Right atrium auricular region (tissue), 2 donors: Measurements from ENCODE around the gene GINS2. TPM values are rescaled to one million over a fixed set of nuclear protein-coding genes. Genes with fewer than 3 reads are reported as not detected.

Experiments used
- DNase-seq: peaks from one replicate; pipeline ENCODE4 v3.0.0-alpha.2; 2019; ENCODE audit warnings: low spot score
- H3K27ac ChIP-seq, 2 donors: fragments of 200-600 bp; sonication (generic); 1 replicate in 1 of 2; 2 replicates in 1 of 2; pipeline ENCODE4 v1.5.1; 2016 to 2019
- H3K27me3 ChIP-seq, 2 donors: fragments of 200-600 bp; sonication (generic); one replicate each; pipeline versions ENCODE4 v1.5.1 to v1.6.0; 2017 to 2019
- H3K36me3 ChIP-seq: fragments of 200-600 bp; sonication (generic); one replicate; pipeline ENCODE4 v1.5.1; 2016
- H3K4me1 ChIP-seq, 2 donors: fragments of 200-600 bp; sonication (generic); one replicate each; pipeline versions ENCODE4 v1.5.1 to v1.6.0; 2017 to 2019
- H3K4me3 ChIP-seq, 2 donors: fragments of 200-600 bp; sonication (generic); 1 replicate in 1 of 2; 2 replicates in 1 of 2; pipeline ENCODE4 v1.5.1; 2017 to 2019; ENCODE audit warnings: mild to moderate bottlenecking in 1 of 2, moderate library complexity in 1 of 2
- H3K9me3 ChIP-seq, 2 donors: fragments of 200-600 bp; sonication (generic); one replicate each; pipeline ENCODE4 v1.5.1; 2019
- total RNA-seq, 2 donors: library from RNA; depleted of rRNA; stranded (reverse); fragments of >200 nt; gene quantifications; one replicate each; pipeline ENCODE4 v1.1.0, GENCODE V29; 2016
- TF ChIP-seq, protein P1 (sequence below), 2 donors: fragments of 200-600 bp; sonication (generic); IDR thresholded peaks; one replicate each; pipeline ENCODE4 v1.5.1; 2019; ENCODE audit warnings: antibody characterized with exemption in 2 of 2

Gene GINS2
- total RNA-seq, 2 donors from 2014 or later, result 0.15 TPM; not detected in 1

DNA sequence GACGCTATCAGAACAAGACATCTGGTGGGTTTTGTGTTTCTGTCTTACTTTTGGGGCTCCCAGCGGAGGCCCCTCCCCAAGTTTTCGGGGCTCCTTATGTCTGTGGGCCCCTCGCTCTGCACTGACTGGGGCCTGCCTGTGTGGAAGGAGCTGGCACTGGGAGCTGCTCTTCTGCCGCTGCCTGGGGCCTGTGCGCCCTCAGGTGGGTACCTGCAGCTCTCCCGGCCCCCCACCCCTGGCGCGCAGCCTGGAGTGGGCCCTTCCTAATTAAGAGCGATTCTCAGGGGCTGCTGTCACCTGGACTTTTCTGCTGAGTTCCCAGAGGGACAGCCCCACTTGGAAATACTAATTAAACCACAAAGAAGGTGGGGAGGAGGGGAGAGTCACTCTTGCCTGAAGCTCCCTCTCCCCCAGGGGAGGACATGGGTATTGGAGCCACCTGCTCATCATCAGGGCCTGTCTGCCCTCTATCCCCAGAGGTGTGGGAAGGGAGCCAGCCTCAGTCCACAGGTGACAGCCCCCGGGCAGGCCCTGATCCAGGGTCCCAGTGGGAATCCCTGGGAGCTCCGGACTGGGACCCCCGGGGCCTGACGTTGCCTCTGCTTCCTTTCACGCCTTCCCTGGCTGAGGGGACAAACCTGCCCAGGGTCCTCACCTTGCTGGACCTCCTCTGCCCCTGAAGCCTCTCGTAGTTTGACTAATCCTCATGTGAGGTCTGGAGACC lies 39.2 kb downstream of the GINS2 start:
- TF ChIP-seq, protein P1, sequence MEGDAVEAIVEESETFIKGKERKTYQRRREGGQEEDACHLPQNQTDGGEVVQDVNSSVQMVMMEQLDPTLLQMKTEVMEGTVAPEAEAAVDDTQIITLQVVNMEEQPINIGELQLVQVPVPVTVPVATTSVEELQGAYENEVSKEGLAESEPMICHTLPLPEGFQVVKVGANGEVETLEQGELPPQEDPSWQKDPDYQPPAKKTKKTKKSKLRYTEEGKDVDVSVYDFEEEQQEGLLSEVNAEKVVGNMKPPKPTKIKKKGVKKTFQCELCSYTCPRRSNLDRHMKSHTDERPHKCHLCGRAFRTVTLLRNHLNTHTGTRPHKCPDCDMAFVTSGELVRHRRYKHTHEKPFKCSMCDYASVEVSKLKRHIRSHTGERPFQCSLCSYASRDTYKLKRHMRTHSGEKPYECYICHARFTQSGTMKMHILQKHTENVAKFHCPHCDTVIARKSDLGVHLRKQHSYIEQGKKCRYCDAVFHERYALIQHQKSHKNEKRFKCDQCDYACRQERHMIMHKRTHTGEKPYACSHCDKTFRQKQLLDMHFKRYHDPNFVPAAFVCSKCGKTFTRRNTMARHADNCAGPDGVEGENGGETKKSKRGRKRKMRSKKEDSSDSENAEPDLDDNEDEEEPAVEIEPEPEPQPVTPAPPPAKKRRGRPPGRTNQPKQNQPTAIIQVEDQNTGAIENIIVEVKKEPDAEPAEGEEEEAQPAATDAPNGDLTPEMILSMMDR (IDR thresholded peaks at IDR 0.05), result no peak
- Histone ChIP-seq H3K4me3 (no peak overlapping the region), H3K27me3 (no peaks in the 10 kb centered on the region), H3K4me1 (peaks cover 0 to 38% of the 10 kb centered on the region in 2 donors), H3K27ac (no peak overlapping the region), H3K36me3 (peaks cover 23% of the 10 kb centered on the region), H3K9me3 (no peaks in the 10 kb centered on the region)
- no peak for DNase-seq

DNA sequence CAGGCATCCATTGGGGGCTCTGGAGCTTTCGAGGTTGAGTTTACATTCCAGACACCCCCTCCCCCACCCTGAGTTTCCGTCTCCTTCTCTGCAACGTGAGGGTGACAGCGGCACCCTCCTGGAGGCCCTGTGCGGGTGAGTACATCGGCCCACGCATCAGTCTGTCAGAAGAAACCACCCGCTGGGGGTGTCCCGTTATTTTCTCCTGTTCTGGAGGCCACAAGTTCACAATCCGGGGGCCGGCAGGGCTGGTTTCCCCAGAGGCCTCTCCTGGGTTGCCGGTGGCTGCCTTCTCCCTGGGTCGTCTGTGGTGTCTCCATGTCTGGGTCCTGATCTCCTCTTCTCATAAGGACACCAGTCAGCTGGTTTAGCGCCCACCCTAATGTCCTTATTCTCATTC lies 39.9 kb downstream of the GINS2 start:
- no peak overlapping the region for H3K4me3 ChIP-seq
- H3K27me3 ChIP-seq, result no peaks in the 10 kb centered on the region
- peaks cover 0 to 38% of the 10 kb centered on the region in 2 donors for H3K4me1 ChIP-seq
- no peak for DNase-seq
- TF ChIP-seq, protein P1 (IDR thresholded peaks at IDR 0.05), result no peak
- H3K36me3 ChIP-seq, result peaks cover 15% of the 10 kb centered on the region
- H3K27ac ChIP-seq, result no peak overlapping the region
- no peaks in the 10 kb centered on the region for H3K9me3 ChIP-seq

DNA sequence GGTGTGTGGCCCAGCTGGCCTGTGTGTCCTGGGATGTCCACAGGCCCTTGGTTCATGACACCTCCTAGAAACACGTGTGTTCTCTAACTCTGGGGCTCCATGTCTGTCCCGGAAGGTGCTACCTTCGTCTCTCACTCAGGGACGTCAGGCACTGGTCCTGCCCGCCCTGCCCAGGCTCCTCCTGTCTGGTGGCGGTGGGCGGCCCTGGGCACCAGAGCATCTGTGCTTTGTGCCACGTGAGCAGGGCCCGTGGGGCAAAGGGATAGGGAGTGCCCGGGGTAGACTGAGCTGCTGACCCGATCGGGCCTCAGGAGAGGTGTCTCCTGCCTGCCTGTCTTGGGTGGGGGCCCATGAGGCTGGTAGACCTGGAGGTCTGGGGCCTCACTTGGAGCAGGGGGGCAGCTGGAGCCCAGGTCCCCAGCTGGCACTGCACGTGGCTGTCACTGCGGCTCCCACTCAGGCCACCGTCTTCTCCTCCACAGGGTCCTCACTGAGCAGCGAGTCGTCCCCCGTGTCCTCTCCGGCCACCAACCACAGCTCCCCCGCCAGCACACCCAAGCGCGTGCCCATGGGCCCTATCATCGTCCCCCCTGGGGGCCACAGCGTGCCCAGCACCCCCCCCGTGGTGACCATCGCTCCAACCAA lies 40.6 kb downstream of the GINS2 start:
- no peak for DNase-seq
- peaks cover 0 to 38% of the 10 kb centered on the region in 2 donors for H3K4me1 ChIP-seq
- no peaks in the 10 kb centered on the region for H3K27me3 ChIP-seq
- H3K9me3 ChIP-seq, result no peaks in the 10 kb centered on the region
- peaks cover 15% of the 10 kb centered on the region for H3K36me3 ChIP-seq
- TF ChIP-seq, protein P1 (IDR thresholded peaks at IDR 0.05), result no peak
- no peak overlapping the region for H3K4me3 ChIP-seq
- no peak overlapping the region for H3K27ac ChIP-seq

DNA sequence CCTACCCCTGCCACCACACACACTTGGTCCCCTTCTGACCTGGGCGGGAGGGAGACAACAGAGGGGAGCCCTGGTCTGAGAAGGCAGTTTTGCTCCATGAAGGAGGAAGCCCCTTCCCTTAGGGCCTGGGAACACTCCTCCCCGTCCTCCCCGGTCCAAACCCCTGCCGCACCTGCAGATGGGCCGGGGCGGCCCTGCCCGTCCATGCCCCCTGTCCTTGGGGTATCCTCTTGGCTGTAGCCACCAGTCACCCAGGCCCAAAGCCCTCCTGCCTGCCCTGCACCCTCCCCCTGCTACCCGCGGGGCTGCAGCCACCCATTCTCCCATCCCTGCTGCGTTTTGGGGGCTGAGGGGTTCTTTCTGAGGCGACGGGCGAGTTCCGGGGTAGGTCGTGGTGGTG lies 41.8 kb downstream of the GINS2 start:
- peaks cover 0 to 40% of the 10 kb centered on the region in 2 donors for H3K4me1 ChIP-seq
- TF ChIP-seq, protein P1 (IDR thresholded peaks at IDR 0.05), result no peak
- no peak for DNase-seq

DNA sequence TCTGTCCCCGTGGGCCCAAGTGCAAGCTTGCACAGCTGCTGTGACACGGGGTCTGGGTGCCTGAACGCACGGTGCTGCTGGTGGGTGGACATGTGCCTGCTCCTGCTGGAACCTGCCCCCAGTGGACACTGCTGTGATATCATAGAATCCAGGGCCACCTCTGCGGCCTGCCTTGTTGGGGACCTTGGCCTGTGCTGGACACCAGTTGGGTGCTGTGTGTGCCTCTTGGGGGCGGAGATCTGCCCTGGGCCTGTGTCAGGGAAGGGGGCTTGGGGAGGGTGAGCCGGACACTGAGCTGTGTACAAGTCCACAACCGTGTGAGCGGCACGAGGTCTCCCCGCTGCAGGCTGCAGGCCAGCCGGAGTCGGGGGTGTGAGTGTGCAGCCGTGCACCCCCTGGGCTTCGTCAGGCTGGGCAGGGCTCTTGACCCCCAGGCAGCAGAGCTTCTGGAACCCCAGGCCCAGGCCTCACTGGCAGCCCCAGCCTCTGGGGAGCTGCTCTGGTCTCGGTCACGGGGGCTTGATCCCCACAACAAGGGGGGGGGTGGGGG lies 42.3 kb downstream of the GINS2 start:
- H3K4me1 ChIP-seq, result peaks cover 0 to 40% of the 10 kb centered on the region in 2 donors
- H3K9me3 ChIP-seq, result no peaks in the 10 kb centered on the region
- H3K27ac ChIP-seq, result no peak overlapping the region
- peaks cover 15% of the 10 kb centered on the region for H3K36me3 ChIP-seq
- no peak overlapping the region for H3K4me3 ChIP-seq
- no peaks in the 10 kb centered on the region for H3K27me3 ChIP-seq
- TF ChIP-seq, protein P1 (IDR thresholded peaks at IDR 0.05), result no peak
- no peak for DNase-seq

More for the DNA sequence above, 41.8 kb downstream of the GINS2 start:
- H3K36me3 ChIP-seq, result peaks cover 15% of the 10 kb centered on the region
- H3K27ac ChIP-seq, result no peak overlapping the region
- no peaks in the 10 kb centered on the region for H3K9me3 ChIP-seq
- H3K27me3 ChIP-seq, result no peaks in the 10 kb centered on the region
- no peak overlapping the region for H3K4me3 ChIP-seq
